HepG2 (cell line): Measurements from ENCODE around the gene ARHGEF4. TPM values are rescaled to one million over a fixed set of nuclear protein-coding genes. Genes with fewer than 3 reads are reported as not detected.

Experiments
- ATAD3A ChIP-seq: sonication (generic); formaldehyde crosslinking; IDR thresholded peaks from 2 replicates; pipeline ENCODE4 v1.4.0; 2020; ENCODE audit warnings: missing genetic modification reagents
- DNMT3B ChIP-seq: conservative IDR thresholded peaks from 2 replicates; pipeline ENCODE4 v1.6.1; 2016; ENCODE audit warnings: missing biosample characterization, control low read depth
- FOXO4 ChIP-seq: sonication (generic); formaldehyde crosslinking; conservative IDR thresholded peaks from 2 replicates; pipeline ENCODE4 v1.8.1; 2023; ENCODE audit warnings: missing genetic modification reagents
- FOXP1 ChIP-seq, 2 experiments: fragments of 450-650 bp in 1 of 2; IDR thresholded peaks; 2 replicates each; pipeline ENCODE4 v1.6.1; 2017 to 2018; ENCODE audit warnings: antibody characterized with exemption in 1 of 2
- GABPB1 ChIP-seq: IDR thresholded peaks from 2 replicates; pipeline ENCODE4 v1.6.1; 2016; ENCODE audit warnings: mild to moderate bottlenecking, missing genetic modification reagents, moderate library complexity, missing compliant biosample characterization
- HNF1A ChIP-seq, 2 experiments: sonication (generic) in 1 of 2; formaldehyde crosslinking in 1 of 2; IDR thresholded peaks; 2 replicates each; pipeline versions ENCODE4 v1.4.0 to v1.6.1; 2016 to 2020; ENCODE audit warnings: borderline replicate concordance in 1 of 2, low read depth in 1 of 2, mild to moderate bottlenecking in 1 of 2, missing genetic modification reagents in 1 of 2
- KAT2B ChIP-seq: fragments of 150-350 bp; IDR thresholded peaks from 2 replicates; pipeline ENCODE4 v1.6.1; 2014; ENCODE audit warnings: low read depth, low read length, borderline replicate concordance
- MAFF ChIP-seq: IDR thresholded peaks from 2 replicates; pipeline ENCODE4 v1.6.1; 2011; ENCODE audit warnings: low read depth, low read length, improper control_type of control experiment
- MAZ ChIP-seq, 2 experiments: sonication (generic) in 1 of 2; formaldehyde crosslinking in 1 of 2; IDR thresholded peaks; 2 replicates each; pipeline versions ENCODE4 v1.5.0 to v1.6.1; 2012 to 2020; ENCODE audit warnings: low read depth in 2 of 2, mild to moderate bottlenecking in 2 of 2, borderline replicate concordance in 1 of 2, improper control_type of control experiment in 1 of 2, low read length in 1 of 2, missing genetic modification reagents in 1 of 2, moderate library complexity in 1 of 2
- MED1 ChIP-seq: sonication (generic); formaldehyde crosslinking; IDR thresholded peaks from 2 replicates; pipeline ENCODE4 v1.4.0; 2020; ENCODE audit warnings: missing genetic modification reagents
- MZF1 ChIP-seq: sonication (generic); formaldehyde crosslinking; IDR thresholded peaks from 2 replicates; pipeline ENCODE4 v1.8.1; 2023; ENCODE audit warnings: mild to moderate bottlenecking, missing genetic modification reagents, borderline replicate concordance
- RARG ChIP-seq: sonication (generic); formaldehyde crosslinking; IDR thresholded peaks from 2 replicates; pipeline ENCODE4 v1.4.0; 2020; ENCODE audit warnings: low read depth, mild to moderate bottlenecking, missing genetic modification reagents
- SNAI1 ChIP-seq: sonication (generic); formaldehyde crosslinking; IDR thresholded peaks from 2 replicates; pipeline ENCODE4 v1.5.0; 2020; ENCODE audit warnings: mild to moderate bottlenecking, missing genetic modification reagents, borderline replicate concordance
- TBX3 ChIP-seq: fragments of 450-650 bp; IDR thresholded peaks from 2 replicates; pipeline ENCODE4 v1.6.1; 2017; ENCODE audit warnings: antibody characterized with exemption, mild to moderate bottlenecking, inconsistent platforms, borderline replicate concordance
- USF2 ChIP-seq, 2 experiments: sonication (generic) in 1 of 2; formaldehyde crosslinking in 1 of 2; IDR thresholded peaks; 2 replicates each; pipeline versions ENCODE4 v1.5.1 to v1.6.1; 2011 to 2020; ENCODE audit warnings: borderline replicate concordance in 1 of 2, low read depth in 1 of 2, low read length in 1 of 2, mild to moderate bottlenecking in 1 of 2, missing genetic modification reagents in 1 of 2, moderate library complexity in 1 of 2
- ZFP90 ChIP-seq: sonication (generic); formaldehyde crosslinking; IDR thresholded peaks from 2 replicates; pipeline ENCODE4 v1.8.0; 2022; ENCODE audit warnings: missing genetic modification reagents, mild to moderate bottlenecking, inconsistent platforms, borderline replicate concordance
- ZNF235 ChIP-seq: sonication (generic); formaldehyde crosslinking; IDR thresholded peaks from 2 replicates; pipeline ENCODE4 v1.8.1; 2023; ENCODE audit warnings: mild to moderate bottlenecking, missing genetic modification reagents, borderline replicate concordance
- ZNF264 ChIP-seq: sonication (generic); formaldehyde crosslinking; IDR thresholded peaks from 2 replicates; pipeline ENCODE4 v1.4.0; 2020; ENCODE audit warnings: missing genetic modification reagents
- ZNF556 ChIP-seq: sonication (generic); formaldehyde crosslinking; IDR thresholded peaks from 2 replicates; pipeline ENCODE4 v1.4.0; 2020; ENCODE audit warnings: mild to moderate bottlenecking, missing genetic modification reagents, borderline replicate concordance
- ZSCAN20 ChIP-seq: sonication (generic); formaldehyde crosslinking; IDR thresholded peaks from 2 replicates; pipeline ENCODE4 v1.4.0; 2020; ENCODE audit warnings: missing genetic modification reagents, mild to moderate bottlenecking, borderline replicate concordance
- polyA plus RNA-seq, 8 experiments: library from polyadenylated mRNA; depleted of rRNA in 3 of 8; stranded (reverse) in 7 of 8; unstranded in 1 of 8; fragments of >200 nt; fragmentation: Illumina TruSeq in 4 of 8; extraction: Trizol in 4 of 8; gene quantifications; 2 replicates each; pipeline versions ENCODE4 v1.2.1 to v1.2.3, GENCODE V29; 2011 to 2016; ENCODE audit warnings: low read depth in 4 of 8, missing spikeins in 1 of 8, mixed read lengths in 1 of 8; ENCODE audit not compliant: insufficient read depth in 1 of 8
- total RNA-seq, 5 experiments: library from RNA; depleted of rRNA; stranded (reverse); fragments of >200 nt; fragmentation: Illumina TruSeq; extraction: Trizol; gene quantifications; 2 replicates each; pipeline ENCODE4 v1.2.3, GENCODE V29; 2016; ENCODE audit warnings: low read depth in 1 of 5

Gene ARHGEF4
- total and polyA plus RNA-seq, 2 of the 13 experiments (the other 11 are each of a cell fraction or from before 2014, with no cell fraction given): 0.11 to 0.13 TPM

DNA sequence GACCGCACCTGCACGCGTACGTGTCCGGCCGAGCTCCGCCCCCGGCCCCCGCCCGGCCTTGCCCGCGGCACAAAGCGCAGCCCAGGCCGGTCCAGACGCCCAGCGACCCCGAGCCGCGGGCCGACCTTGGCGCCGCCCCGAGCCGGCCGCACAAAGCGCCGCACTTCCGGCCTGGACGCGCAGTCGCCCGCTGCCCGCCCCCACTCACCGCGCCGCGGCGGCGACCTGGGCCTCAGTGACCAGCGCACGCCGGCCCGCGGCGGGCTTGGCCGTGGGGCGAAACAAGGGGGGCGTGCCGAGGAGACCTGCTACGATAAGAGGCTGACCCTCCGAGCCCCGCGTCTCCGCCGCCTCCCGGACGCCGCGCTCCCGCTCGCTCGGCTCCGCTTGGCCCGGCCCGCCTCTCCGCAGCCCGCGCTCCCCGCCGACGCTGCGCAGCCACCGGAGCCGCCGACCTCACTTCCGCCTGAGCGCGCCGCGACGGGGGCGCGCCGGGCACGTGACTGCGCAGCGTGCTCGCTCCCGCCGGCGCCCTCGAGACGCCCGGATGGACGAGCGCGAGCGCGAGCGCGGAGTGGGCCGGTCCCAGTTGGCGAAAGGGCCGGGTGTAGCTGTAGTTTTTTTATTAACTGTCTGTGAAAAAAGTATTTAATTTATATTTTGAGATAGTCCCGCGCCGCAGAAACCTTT is 256.4 kb downstream of the ARHGEF4 start, which contains the start of gene FAM168B (continued):
- peak; percentile 91 for TF ChIP-seq USF2 (IDR thresholded peaks at IDR 0.05; ENCODE audit: low read depth, low read length)
- TF ChIP-seq USF2 (CRISPR knock-in tag; IDR thresholded peaks at IDR 0.05; ENCODE audit: borderline replicate concordance): peak; percentile 16; the same call in 1 of the 2 replicates
- no peak for TF ChIP-seq DNMT3B (CRISPR knock-in tag)
- TF ChIP-seq FOXO4 (CRISPR knock-in tag): no peak
- no peak for TF ChIP-seq MZF1 (CRISPR knock-in tag)
- TF ChIP-seq GABPB1 (CRISPR knock-in tag): peak; percentile 88
- peak; percentile 36; the same call in 1 of the 2 replicates for TF ChIP-seq ZFP90
- no peak for TF ChIP-seq ZSCAN20 (CRISPR knock-in tag)
- TF ChIP-seq FOXP1 (IDR thresholded peaks at IDR 0.05): no peak
- TF ChIP-seq FOXP1 (CRISPR knock-in tag; IDR thresholded peaks at IDR 0.05): no peak
- TF ChIP-seq ZNF235 (CRISPR knock-in tag): peak; percentile 62; the same call in 1 of the 2 replicates
- TF ChIP-seq TBX3: no peak
- peak; percentile 66 for TF ChIP-seq MED1
- no peak for TF ChIP-seq MAFF
- 0 out of 2 replicates have a peak, but pooled peaks have one; percentile 43 for TF ChIP-seq ZNF264 (CRISPR knock-in tag)
- peak; percentile 71; the same call in 1 of the 2 replicates for TF ChIP-seq ZNF556 (CRISPR knock-in tag)
- TF ChIP-seq ATAD3A: no peak
- TF ChIP-seq MAZ (IDR thresholded peaks at IDR 0.05; ENCODE audit: borderline replicate concordance, low read depth, low read length): peak; percentile 75; the same call in 1 of the 2 replicates
- TF ChIP-seq MAZ (CRISPR knock-in tag; IDR thresholded peaks at IDR 0.05; ENCODE audit: low read depth): peak; percentile 98
- no peak for TF ChIP-seq HNF1A (IDR thresholded peaks at IDR 0.05; ENCODE audit: low read depth)
- TF ChIP-seq HNF1A (CRISPR knock-in tag; IDR thresholded peaks at IDR 0.05; ENCODE audit: borderline replicate concordance): peak; percentile 24; the same call in 1 of the 2 replicates
- TF ChIP-seq RARG (CRISPR knock-in tag): 0 out of 2 replicates have a peak, but pooled peaks have one; percentile 23
- TF ChIP-seq KAT2B: no peak
- no peak for TF ChIP-seq SNAI1 (CRISPR knock-in tag)
